Fibroblast of the aortic adventitia (primary cell): ENCODE results near the gene SLC25A33. TPM values are rescaled to one million over a fixed set of nuclear protein-coding genes. Genes with fewer than 3 reads are reported as not detected.
"Not testable (repeated sequence)": the region's sequence is repeated elsewhere in the genome, so short reads cannot be mapped to it uniquely, and the experiment has no call there.

ENCODE experiments used
- DNase-seq: peaks from one replicate; pipeline ENCODE4 v3.0.0-alpha.2; 2010; ENCODE audit warnings: low read depth
- H3K4me3 ChIP-seq: 2 replicates; pipeline ENCODE4 v1.5.1; 2011; ENCODE audit warnings: low read depth, mild to moderate bottlenecking, control low read depth, low read length, moderate library complexity
- CTCF ChIP-seq: IDR thresholded peaks from 2 replicates; pipeline ENCODE4 v1.5.1; 2011; ENCODE audit warnings: mild to moderate bottlenecking, low read length, control low read depth, inconsistent platforms; ENCODE audit not compliant: insufficient read depth
- total RNA-seq: library from RNA; depleted of rRNA; stranded (reverse); fragments of >200 nt; gene quantifications from 2 replicates; pipeline ENCODE4 v1.2.3, GENCODE V29; 2012; ENCODE audit warnings: low replicate concordance

Gene SLC25A33
- total RNA-seq, 1 donor: 4.7 TPM

- H3K4me3 ChIP-seq: no peak overlapping the region
- TF ChIP-seq CTCF: no peak
- no peak for DNase-seq
Measured at GRCh38 chr1:9624081-9624480, 84.8 kb downstream of the SLC25A33 start.

GRCh38 chr1:9625030-9625429 lies 85.8 kb downstream of the SLC25A33 start:
- not testable (repeated sequence) for H3K4me3 ChIP-seq, DNase-seq

- no peak overlapping the region for H3K4me3 ChIP-seq
- no peak for DNase-seq
- TF ChIP-seq CTCF: no peak
Measured at GRCh38 chr1:9626201-9626608, 86.9 kb downstream of the SLC25A33 start.

GRCh38 chr1:9628541-9629444 lies 89.5 kb downstream of the SLC25A33 start:
- no peak for TF ChIP-seq CTCF
- H3K4me3 ChIP-seq: no peak overlapping the region
- DNase-seq: no peak

GRCh38 chr1:9629445-9630201 lies 90.4 kb downstream of the SLC25A33 start:
- H3K4me3 ChIP-seq: no peak overlapping the region
- DNase-seq: no peak
- TF ChIP-seq CTCF: no peak

GRCh38 chr1:9630331-9631111 lies 91.3 kb downstream of the SLC25A33 start:
- DNase-seq: no peak
- H3K4me3 ChIP-seq: no peak overlapping the region
- TF ChIP-seq CTCF: no peak
